Measurements from ENCODE around the gene MSL2.
"Not testable (repeated sequence)": the region's sequence is repeated elsewhere in the genome, so short reads cannot be mapped to it uniquely, and the experiment has no call there.

Gene MSL2, protein sequence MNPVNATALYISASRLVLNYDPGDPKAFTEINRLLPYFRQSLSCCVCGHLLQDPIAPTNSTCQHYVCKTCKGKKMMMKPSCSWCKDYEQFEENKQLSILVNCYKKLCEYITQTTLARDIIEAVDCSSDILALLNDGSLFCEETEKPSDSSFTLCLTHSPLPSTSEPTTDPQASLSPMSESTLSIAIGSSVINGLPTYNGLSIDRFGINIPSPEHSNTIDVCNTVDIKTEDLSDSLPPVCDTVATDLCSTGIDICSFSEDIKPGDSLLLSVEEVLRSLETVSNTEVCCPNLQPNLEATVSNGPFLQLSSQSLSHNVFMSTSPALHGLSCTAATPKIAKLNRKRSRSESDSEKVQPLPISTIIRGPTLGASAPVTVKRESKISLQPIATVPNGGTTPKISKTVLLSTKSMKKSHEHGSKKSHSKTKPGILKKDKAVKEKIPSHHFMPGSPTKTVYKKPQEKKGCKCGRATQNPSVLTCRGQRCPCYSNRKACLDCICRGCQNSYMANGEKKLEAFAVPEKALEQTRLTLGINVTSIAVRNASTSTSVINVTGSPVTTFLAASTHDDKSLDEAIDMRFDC

DNA sequence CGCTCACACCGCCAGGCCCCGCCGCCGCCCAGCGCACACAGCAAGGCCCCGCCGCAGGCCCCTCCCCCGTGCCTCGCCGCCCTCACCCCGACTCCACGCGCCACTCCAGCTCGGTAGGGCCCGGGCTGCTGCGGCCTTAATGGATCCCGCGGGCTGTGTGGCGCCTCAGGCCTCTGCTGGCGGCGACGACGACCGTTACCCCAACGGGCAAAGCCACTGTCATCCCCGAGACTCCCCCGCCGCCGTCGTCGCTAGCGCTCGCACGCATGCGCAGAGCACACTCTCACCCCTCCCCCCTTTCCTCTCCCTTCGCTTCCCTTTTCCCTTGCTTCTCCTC is at the start of gene MSL2:
Gene MSL2 (minus strand): TSS at position 272 of the 337 bp plus-strand sequence. CDS start 1,222 bp downstream, outside the sequence.
- DNase-seq (ENCODE audit: low read depth): no peak

DNA sequence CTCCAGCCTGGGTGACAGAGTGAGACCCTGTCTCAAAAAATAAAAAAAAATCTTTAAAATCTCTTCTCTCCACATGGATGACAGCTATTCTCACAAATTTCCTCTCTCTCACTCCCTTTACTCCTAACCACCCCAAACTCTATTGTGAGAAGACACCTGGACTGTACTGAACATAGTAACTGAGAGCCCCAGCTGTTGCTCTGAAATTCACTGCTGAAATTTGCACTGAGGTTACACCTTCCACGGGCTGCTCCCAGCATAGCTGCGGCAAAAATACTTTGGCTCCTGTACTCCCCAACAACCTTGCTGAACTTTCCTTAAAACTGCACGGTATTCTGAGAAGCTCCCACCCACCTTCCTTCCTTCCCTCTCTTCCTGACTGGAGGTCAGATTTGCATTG is 49.6 kb upstream of the MSL2 start:
- no peak for DNase-seq (ENCODE audit: low read depth)

DNA sequence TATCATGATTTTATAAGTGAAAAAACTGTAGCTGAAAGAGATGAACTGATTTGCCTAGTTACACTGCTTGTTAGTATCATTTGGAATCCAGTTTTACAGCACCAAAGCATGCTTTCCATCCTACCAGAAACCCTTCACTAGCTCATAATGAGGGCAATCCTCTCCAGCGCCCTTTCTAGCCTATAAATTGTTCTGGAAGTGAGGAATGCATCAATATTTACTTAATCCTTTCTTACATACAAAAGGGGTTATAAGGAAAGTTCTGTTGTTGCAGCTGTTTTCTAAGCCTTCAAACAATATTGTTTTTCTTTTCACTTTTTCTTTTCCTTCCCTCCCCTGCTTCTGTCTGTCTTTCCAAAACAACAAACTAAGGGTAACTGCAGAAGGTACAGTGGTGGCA is 43.0 kb upstream of the MSL2 start:
- DNase-seq (ENCODE audit: low read depth): no peak

DNA sequence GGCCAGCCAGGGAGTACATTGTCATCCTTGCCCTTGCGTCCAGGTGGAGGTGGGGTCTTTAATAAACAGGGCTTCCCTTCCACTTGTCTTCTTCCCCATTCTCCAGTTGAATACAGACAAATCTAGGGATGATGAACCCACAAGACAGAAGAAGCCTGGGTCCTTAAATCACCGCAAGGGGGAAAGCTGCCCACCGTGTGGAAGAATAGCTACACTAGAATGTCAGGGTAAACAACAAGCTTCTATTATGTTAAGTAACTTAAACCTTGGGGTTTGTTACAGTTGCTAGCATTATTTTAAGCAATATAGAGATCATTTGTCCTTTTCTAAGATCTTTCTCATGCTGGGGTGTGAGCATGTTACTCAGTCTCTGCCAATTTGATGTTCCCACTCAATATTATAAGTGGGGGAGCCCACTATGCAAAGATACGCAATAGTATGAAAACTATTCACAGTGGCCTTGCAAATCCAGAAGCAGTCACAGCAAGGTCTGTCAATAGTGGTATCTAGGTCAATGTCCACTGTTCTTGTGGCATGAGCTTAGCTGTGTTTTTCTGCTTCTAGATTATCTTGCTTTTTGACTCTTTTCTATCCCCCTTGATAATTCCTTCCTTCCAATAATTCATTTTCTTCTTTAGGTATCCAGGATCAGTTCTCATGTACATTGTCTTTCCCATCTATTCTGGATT is 42.0 kb upstream of the MSL2 start:
- DNase-seq (ENCODE audit: low read depth): no peak

DNA sequence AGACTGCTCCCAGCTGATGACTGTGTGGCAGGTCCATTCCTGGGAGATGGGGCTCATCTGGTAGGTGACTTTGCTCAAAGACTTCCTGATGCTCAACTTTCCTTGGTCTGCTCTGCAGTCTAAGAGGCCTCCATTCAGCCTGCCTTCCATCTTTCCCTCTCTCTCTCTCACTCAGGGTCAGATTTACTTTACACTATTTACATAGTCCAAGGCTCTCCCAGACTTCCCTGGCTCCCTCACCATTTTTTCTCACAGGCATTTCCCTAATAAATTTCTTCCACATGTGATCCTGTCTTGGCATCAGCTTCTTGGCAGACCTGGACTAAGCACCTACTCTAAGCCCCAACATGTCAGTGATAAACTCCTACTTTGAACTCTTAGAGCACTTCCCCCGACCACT is 41.0 kb upstream of the MSL2 start:
- DNase-seq (ENCODE audit: low read depth): no peak

DNA sequence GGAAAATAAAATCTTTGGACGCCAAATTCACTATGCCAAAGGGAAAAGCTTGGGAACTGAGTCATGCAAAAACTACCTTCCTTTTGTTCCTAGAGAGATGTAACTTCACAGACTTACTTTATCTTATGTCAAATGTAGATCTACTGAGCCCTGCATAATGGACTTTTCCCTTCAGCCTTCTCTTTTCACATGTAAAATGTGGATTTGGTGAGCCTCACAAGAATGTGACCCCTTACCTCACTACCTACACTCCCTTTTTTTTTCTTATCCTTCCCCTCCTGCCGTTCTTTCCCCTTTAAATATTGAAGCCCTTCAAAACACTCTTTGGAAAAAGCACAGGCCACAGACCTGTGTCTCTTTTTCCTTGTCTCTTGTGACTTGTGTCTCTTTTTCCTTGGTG is 40.0 kb upstream of the MSL2 start:
- DNase-seq (ENCODE audit: low read depth): no peak

DNA sequence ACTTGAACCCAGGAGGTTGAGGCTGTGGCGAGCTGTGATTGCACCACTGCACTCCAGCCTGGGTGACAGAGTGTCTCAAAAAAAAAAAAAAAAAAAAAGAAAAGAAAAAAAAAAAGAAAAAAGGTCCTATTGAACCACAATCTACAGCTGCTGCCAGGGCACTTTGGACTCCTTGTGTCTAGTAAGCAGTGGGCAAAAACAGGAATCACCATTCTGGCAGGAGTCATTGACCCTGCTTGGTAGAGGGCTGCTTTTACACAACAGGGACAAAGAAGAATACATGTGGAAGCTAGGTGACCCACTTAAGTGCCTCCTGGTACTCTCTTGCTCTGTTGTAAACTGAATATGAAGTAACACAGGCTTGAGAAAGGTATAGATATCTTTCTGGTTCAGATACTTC is 39.4 kb upstream of the MSL2 start:
- DNase-seq (ENCODE audit: low read depth): no peak

DNA sequence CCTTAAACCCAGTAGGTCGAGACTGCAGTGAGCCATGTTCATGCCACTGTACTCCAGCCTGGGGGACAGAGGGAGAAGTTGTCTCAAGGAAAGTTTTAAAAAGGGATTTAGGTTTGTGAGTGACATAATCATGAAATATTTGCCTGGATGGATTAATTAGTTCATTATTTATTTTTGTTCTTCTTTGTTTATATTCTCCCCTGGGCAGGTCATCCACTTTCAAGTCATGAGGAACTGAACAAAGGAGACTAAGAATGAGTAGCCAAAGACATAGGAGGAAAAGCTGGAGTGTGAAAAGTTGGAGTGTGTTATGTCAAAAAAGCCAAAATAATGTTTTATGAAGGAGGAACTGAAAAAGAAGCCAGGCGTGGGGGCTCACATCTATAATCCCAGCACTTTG is 36.3 kb upstream of the MSL2 start:
- DNase-seq (ENCODE audit: low read depth): no peak

DNA sequence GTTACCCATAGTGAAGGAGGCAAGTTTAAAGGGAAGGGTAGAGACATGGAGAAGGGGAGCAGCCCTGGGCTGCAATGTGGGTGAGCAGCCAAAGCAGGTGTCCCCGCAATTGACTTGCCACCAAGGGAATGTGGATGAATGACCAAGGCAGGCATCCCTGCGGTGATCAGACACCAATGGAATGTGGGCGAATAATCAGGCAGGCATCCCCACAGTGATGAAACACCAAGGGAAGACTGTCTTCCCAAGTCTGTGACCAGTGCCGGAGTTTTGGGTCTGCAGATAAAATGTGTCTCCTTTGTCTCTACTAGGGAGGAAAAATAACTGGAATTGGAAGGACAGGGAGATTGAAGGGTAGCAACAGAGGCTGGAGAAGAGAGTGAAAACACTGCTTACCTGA is 26.6 kb upstream of the MSL2 start:
- DNase-seq (ENCODE audit: low read depth): not testable (repeated sequence)

DNA sequence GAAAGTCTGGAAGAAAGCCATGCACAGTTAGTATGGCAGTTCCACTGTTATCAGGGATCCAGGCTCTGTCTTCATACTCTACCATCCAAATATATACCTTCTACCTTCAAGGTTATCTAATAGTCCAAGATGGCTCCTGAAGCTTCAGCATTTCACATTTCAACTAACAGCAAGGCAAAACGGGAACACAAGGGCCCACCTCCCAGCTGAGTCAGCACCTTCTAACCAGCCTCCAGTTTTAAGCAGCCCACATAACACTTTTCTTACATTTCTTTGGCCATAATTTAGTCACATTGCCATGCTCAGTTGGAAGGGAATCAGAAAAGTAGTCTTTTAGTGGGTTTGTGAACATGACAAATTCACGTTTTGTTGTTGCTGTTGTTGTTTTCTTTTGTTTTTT is 15.4 kb upstream of the MSL2 start:
- no peak for DNase-seq (ENCODE audit: low read depth)

DNA sequence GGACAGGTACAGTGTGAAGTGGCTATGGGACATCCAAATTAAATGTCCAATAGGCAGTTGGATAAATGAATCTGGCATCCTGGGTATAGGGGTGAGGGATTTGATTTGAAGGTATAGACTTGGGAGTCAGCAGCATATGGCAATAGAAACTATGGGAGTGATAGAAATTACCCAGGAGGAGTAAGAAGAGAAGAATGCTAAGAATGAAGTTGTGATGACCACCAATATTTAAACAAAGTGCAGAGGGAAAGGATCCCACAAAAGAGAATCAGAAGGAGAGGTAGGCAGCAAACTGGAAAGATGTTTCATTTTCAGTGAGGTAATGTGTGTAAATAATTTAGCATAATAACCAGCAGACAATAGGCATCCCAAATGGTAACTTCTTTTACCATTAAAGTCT is 13.8 kb upstream of the MSL2 start:
- DNase-seq (ENCODE audit: low read depth): no peak

DNA sequence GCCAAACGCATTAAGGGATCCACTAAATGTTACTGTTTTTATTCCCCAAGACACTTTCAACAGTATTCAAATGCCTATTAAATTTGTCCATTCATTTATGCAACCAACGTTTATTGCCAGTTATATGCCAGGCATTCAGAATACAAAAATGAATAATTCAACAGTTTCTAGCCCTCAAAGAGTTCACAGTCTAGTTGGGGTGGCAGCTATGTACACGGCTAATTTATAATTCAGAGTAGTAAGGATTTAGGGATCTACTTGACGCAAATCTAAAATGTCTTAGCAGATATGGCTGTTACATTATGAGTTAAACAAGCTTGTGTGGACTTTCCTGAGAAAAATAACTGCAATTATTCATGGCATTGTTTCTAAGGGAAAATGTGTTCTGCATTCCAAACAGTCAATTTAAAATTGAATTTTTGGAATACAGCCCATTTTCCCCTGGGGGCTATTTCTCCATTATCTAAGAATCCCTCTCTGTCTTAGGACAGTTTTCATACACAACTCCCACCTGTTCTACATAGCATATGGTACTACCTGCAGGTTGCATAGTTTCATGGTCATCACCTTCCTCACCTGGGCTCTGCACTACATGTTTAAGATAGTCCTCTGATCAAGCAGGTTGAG is 11.5 kb upstream of the MSL2 start:
- DNase-seq (ENCODE audit: low read depth): no peak

DNA sequence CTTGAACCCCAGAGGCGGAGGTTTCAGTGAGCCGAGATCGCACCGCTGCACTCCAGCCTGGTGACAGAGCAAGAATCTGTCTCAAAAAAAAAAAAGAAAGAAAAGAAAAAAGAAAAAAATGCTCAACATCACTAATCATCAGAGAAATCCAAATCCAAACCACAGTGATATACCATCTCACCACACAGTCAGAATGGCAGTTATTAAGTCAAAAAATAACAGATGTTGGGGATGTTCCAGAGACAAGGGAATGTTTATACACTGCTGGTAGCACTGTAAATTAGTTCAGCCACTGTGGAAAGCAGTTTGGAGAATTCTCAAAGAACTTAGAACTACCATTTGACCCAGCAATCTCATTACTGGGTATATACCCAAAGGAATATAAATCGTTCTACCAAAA is 3.1 kb upstream of the MSL2 start:
- not testable (repeated sequence) for DNase-seq (ENCODE audit: low read depth)

DNA sequence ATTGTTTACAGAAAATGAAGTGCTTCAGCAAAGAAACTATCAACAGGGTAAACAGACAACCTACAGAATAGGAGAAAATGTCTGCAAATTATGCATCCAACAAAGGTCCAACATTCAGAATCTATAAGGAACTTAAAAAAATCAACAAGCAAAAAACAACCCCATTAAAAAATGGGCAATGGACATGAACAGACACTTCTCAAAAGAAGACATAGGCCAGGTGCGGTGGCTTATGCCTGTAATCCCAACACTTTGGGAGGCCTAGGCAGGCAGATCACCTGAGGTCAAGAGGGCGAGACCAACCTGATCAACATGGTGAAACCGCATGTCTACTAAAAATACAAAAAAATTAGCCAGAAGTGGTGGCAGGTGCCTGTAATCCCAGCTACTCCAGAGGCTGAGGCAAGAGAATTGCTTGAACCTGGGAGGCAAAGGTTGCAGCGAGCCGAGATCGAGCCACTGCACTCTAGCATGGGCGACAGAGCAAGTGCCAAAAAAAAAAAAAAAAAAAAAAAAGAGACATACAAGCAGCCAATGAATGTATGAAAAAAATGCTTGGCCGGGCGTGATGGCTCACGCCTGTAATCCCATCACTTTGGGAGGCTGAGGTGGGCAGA is 2.4 kb upstream of the MSL2 start:
- not testable (repeated sequence) for DNase-seq (ENCODE audit: low read depth)

DNA sequence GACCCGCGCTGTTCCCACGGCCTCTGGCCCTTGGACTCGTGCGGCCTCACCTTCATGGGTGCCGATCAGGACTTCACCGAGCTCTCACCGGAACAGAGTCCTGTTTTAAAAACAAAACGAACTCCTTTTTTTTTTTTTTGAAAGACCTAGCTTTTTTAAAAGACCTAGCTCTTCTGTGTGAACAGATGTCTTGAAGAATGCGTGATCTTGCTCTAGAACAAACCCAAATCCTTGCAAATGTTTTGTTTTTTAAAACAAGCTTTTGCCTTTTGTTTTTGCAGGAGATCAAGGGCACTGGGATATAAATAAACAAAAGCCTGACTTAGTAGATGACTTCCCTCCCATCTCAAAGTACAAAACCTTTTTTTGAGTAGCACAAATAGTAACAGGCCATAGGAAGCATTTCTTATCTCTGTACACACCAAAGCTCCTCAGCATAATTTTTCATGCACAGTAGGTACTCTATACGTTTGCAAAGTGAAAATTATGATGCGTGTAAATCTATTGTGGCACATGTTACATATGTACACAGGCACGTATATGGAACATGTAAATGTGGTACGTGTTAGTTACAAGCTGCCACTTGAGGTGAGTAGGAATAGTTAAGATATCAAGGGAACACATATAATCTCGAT is 1.1 kb upstream of the MSL2 start:
- no peak for DNase-seq (ENCODE audit: low read depth)

DNA sequence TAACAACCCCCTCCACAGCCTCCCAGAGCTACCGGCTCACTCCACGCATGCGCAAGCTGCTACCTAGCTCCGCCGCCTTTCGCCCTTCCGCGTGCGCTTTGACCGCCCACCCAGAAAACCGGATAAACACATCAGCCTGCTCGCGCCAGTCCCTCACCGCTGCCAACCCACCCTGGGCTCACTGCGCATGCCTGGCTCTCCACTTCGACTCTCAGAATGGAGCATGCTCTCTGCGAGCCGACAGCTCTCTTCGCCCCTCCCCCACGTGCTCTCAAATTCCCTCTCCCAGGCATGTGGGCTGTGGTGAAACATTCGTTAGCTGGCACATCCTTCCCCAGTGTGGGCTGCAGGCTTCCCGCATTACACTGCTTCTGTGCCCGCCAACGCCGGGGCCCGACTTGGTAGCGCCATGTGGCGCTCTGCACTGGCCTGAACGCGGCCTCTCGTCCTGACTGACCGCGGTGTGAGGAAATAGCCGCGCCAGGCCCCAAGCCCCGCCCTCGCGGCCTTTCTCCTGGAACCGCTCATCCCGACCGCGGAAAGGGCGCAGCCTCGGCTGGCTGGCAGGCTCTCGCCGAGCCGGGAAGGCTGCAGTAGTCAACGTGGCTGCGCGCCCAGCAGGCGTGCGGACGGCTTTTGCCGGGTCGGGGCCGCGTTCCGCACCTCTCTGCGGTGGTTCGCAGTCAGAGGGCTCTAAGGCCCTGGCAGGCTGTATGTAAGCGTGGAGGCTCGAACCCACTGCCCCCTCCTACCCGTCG is 445 bp upstream of the MSL2 start:
- DNase-seq (ENCODE audit: low read depth): peak; percentile 98

DNA sequence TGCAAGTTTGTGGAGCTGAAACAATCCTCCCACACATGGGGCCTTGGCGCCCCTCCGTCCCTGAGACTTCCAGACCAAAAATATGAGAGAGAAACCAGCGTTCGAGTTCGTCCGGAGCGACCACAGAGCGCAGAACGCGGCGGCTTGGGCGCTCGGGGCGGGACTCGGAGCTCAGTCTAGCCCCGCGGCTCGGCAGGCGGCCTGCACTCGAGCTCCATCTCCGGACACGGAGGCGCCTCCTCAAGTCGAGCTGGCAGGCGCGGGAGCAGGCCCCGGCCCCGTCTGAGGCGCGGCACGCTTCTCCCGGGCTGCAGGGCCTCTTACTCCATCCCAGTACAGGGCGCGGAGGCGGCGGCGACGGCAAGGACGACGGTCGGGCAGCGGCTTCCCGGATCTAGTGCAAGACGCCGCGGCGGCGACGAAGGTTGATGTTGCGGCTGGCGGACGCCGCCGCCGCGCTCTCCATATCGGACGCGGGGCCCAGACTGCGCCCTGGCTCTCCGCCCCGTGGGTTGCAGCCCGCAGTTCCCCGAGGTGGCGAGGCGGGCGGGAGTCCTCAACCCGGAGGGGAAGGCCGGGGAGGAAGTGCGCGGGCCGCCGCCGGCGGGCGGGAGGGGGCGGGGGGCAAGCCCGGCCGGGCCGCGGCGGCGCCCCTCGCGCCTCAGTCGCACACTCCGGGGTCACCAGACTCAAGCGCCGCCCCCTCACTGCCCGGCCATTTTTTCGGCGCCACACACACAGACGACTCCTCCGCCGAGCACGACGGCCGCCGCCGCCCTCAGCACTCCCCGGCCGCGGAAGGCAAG is 674 bp downstream of the MSL2 start:
- DNase-seq (ENCODE audit: low read depth): peak; percentile 55

DNA sequence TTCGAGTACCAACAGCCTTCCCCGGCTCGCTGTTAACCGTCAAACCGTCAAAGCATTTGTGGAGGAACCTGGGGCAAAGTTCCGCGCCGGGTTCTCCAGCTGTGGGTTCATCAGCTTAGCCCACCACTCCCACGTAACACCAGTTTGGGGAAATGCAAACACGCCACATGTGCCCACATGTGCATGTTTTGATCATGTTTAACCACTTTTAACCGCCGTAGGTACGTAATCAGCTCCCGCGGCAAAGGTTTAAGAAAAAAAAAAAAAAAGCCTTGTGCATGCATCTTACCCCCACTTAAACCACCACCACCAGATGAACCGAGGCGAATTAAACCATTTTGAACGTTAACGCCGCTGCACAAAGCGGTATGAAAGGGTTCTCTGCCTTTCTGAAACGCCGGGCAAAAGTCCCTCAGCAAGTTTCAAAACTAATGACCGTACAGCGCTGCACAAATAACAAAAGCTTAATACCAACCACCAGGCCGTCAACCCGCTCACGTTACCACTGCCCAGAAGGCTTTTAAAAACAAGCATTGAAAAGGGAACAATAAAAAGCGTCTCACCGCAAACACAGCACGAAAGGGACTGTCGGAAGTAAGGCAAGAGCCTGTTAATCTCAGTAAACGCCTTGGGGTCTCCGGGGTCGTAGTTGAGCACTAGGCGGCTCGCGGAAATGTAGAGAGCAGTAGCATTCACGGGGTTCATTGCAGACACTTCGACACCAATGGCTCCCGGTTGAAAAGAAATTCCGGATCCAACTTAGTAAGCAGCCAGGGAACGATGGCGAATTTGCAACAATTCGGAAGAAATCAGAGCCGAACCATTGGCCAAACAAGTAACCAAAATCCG is 1.5 kb downstream of the MSL2 start:
- DNase-seq (ENCODE audit: low read depth): no peak

DNA sequence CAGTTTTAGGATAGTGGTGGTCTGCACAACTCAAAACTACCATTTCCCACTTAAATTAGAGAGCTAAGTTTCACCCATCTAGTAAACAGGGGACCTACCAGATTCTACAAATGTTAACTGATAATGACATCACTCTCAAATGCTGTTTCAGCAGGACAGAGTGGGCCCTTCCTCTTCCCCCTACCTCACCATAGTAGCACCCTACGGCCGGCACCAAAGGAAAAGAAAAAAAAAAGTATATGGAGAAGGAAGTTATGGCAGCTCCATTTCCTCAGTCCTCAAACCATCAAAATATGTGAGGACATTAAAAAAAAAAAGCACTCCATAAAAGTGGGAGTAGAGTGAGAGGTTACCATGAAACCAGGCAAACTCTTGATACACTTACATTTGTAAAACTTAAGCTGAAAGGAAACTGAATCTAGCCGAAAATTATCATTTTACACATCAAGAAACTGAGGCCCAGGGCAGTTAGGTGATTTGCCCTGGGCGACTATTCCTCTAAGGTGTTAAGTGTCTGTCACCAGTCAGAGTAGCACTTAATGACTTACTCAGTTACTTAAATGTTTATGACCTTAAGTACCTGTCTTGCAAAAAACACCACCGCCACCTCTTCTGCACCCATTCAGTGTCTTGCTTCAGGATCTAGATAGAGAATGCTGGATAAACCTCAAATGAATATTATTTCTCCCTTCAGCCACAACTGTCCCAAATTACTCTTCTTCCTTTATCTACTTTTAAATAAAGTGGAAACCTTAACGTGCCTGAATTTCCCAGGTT is 2.7 kb downstream of the MSL2 start:
- DNase-seq (ENCODE audit: low read depth): no peak

Data from CMK (cell line).